ENCODE measurements around the gene ATP6V1C2. TPM values are rescaled to one million over a fixed set of nuclear protein-coding genes. Genes with fewer than 3 reads are reported as not detected.

Gene ATP6V1C2
- total RNA-seq, 4 donors from 2014 or later: 0.63 to 4.0 (median 1.3) TPM

DNA sequence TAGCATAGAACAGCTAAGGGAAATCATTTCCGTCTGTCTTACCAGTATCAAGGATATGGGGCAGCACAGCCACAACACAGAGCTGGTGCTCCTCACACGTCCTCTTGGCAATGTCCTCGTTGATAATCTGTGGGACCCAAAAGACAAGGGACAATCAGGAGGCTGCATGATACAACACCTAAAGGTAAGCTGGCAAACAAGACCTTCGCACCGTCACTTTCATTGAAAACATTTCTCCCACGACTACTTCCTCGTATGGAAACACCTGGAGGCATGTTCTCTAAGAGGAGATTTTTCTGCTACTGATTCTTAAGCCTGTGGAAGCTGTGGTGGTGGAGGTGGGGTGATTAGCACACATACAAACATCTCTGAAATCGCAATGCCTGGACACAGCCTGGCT lies 67.4 kb downstream of the ATP6V1C2 start:
- DNase-seq (ENCODE audit: low spot score) (no peak), ATAC-seq (ENCODE audit: low FRiP score) (no peak)
- TF ChIP-seq, protein P1, sequence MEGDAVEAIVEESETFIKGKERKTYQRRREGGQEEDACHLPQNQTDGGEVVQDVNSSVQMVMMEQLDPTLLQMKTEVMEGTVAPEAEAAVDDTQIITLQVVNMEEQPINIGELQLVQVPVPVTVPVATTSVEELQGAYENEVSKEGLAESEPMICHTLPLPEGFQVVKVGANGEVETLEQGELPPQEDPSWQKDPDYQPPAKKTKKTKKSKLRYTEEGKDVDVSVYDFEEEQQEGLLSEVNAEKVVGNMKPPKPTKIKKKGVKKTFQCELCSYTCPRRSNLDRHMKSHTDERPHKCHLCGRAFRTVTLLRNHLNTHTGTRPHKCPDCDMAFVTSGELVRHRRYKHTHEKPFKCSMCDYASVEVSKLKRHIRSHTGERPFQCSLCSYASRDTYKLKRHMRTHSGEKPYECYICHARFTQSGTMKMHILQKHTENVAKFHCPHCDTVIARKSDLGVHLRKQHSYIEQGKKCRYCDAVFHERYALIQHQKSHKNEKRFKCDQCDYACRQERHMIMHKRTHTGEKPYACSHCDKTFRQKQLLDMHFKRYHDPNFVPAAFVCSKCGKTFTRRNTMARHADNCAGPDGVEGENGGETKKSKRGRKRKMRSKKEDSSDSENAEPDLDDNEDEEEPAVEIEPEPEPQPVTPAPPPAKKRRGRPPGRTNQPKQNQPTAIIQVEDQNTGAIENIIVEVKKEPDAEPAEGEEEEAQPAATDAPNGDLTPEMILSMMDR (IDR thresholded peaks at IDR 0.05): no peak

DNA sequence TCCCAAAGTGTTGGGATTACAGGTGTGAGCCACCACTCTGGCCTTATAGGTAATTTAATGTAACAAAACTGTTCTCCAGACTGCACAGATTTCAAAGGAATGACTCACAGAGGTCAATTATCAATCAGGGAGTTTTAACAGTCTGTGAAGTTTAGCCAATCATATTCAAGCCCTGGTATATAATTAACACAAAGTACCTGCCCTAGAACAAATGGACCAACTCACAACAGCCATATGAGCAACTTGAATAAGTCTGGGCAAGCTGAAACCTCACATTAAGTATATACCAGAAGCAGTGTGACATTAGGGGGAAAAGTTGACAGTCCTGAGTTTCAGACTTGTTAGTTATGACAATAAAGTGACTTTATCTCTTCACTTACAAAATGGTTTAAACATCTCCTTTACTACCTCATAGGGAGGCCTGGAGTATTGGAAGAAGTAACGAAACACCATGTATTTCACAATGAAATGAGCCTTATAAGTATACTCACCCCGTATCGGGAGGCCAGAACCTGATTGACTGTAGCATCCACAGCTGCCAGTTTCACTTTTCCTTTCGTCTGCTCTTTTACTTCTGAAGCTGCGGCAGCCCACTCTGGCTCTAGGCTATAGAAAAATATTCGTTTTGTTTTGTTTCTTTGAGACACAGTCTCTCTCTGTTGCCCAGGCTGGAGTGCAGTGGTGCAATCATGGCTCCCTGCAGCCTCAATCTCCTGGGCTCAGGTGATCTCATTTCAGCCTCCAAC lies 69.0 kb downstream of the ATP6V1C2 start:
- ATAC-seq (ENCODE audit: low FRiP score) (no peak), DNase-seq (ENCODE audit: low spot score) (no peak)
- TF ChIP-seq, protein P1 (IDR thresholded peaks at IDR 0.05): no peak

DNA sequence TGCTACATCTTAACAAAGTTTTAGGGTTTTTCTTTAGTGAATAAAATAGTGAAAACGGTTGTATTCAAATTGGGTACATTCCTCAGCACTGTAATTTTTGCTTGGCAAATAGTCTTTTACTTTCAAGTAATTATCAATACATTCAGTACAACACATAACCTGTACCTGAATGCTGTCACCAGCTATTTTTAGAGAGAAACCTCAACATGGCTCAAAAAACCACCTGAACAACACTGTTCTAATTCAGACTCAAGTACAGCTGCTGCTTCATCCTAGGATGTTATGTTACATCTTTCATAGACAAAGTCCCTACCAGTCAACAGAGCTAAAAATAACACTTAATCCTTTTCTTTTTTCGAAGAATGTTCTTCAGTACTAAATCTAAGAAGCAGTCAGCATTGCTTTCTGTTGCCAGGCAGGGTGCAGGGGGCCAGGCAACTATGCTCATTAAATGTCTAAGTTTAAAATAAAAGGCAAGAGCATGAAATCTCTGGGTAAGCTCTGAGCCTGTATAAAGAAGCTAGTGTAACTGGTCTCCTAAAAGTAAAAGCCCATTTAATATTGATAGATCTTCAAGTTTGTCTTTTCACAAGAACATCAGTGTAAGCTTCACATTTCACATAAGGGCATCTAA lies 70.7 kb downstream of the ATP6V1C2 start:
- TF ChIP-seq, protein P1 (IDR thresholded peaks at IDR 0.05): no peak
- no peak for ATAC-seq (ENCODE audit: low FRiP score)
- DNase-seq (ENCODE audit: low spot score): no peak

DNA sequence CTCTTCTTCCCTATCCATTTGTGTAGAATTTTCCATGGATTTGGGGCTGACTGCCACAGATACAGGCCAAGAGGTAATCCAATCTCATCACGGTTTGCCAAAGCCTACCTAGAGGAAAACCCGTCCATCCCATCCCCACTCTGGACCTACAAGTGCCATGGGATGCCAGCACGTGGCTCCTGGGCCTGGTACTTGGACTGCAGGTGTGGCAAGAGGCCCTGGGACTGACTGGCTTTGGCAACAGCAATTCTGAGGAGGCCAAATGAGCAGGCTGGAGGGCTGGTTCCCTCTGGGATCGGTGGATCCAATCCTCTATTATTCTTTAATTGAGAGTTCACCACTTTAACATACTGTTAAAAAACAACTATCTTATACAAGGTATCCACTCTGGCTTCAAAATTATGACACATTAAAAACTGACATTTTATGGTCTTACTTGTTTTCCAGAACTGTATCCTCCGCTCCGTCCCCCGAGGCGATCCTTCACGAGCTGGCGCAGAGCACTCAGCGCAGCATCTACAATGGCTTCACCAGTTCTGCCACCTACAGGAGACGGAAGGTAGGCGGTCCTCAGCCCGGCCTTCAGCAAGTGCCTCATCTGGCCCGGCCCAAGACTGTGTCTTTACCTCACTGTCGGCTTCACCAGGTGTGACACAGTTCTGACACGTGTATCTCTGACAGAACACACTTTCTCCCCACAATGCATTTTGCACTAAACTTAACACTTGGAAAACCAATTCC lies 71.4 kb downstream of the ATP6V1C2 start:
- TF ChIP-seq, protein P1 (IDR thresholded peaks at IDR 0.05): no peak
- DNase-seq (ENCODE audit: low spot score) (no peak), ATAC-seq (ENCODE audit: low FRiP score) (no peak)

DNA sequence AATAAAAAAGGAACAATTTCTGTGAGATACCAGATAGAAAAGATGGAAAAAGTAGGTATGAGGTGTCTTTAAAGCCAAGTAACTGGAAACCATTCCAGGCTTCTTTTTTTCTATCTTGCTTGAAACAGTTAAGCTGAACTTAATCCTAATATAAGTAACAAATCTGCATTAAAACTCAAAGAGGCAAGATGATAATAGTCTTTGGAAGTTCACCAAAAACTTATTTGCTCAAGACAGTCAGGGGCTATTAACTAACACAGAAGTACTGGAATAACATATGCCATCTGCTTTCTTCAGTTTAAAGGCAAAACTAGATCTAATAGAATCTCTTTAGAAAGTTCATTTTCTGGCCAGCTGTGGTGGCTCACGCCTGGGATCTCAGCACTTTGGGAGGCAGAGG lies 72.4 kb downstream of the ATP6V1C2 start:
- no peak for DNase-seq (ENCODE audit: low spot score)
- TF ChIP-seq, protein P1 (IDR thresholded peaks at IDR 0.05): no peak
- no peak for ATAC-seq (ENCODE audit: low FRiP score)

DNA sequence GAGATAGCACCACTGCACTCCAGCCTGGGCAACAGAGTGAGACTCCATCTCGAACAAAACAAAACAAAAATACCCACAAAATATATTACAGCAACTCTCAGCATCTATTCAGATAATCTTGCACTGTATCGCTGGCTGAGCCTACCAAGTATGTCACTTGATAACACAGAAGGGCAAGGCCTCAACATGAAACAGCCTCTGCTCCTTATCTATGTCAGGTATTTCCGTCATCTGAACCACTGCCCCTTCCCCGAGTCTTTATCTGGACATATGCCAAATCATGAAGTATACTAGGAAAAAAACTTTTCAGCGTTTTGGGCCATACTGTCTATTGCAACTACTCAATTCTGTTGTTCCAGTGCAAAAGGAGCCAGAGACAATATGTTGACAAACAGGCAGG lies 73.4 kb downstream of the ATP6V1C2 start:
- DNase-seq (ENCODE audit: low spot score): no peak
- TF ChIP-seq, protein P1 (IDR thresholded peaks at IDR 0.05): no peak
- ATAC-seq (ENCODE audit: low FRiP score): no peak
